GM12874 (cell line): ENCODE data around the gene ENOPH1.

Source experiments
- CTCF ChIP-seq: IDR thresholded peaks from 2 replicates; pipeline ENCODE4 v1.5.1; 2011; ENCODE audit warnings: low read depth, mild to moderate bottlenecking, control low read depth, low read length, moderate library complexity; ENCODE audit not compliant: insufficient read depth

ENOPH1 gene

GRCh38 chr4:82430964-82431745 lies 765 bp downstream of the ENOPH1 start:
- TF ChIP-seq CTCF = no peak

- no peak for TF ChIP-seq CTCF
Observed at GRCh38 chr4:82431831-82432230, 1.4 kb downstream of the ENOPH1 start.

- no peak for TF ChIP-seq CTCF
Observed at GRCh38 chr4:82432596-82432995, 2.2 kb downstream of the ENOPH1 start.

GRCh38 chr4:82433791-82434190 lies 3.4 kb downstream of the ENOPH1 start:
- no peak for TF ChIP-seq CTCF

GRCh38 chr4:82434949-82435348 lies 4.6 kb downstream of the ENOPH1 start:
- TF ChIP-seq CTCF = no peak

- no peak for TF ChIP-seq CTCF
Observed at GRCh38 chr4:82436130-82436529, 5.7 kb downstream of the ENOPH1 start.

- no peak for TF ChIP-seq CTCF
Observed at GRCh38 chr4:82436780-82437179, 6.4 kb downstream of the ENOPH1 start.
